ENCODE data around the gene MCIDAS. TPM values are rescaled to one million over a fixed set of nuclear protein-coding genes. Genes with fewer than 3 reads are reported as not detected.

MCIDAS gene
- total RNA-seq (2014; rRNA removed) (1.6 and 3.3 TPM in 2 replicates), Bru-seq, nascent RNA (percentile 34 among the genes with signal in this experiment), BruChase-seq, experiment 1, labeled RNA remaining after a 6-hour chase (percentile 32 among the genes with signal in this experiment), BruChase-seq, experiment 2, labeled RNA remaining after a 2-hour chase (percentile 24 among the genes with signal in this experiment)
- long read RNA-seq: 0 reads

GRCh38 chr5:55226934-55227663, at the start of gene MCIDAS:
MCIDAS (minus strand) TSS chr5:55227315; CDS start chr5:55227138, 177 bp downstream.
- Histone ChIP-seq H2AFZ (ENCODE audit: low read length) (peak within 1 kb of the TSS; percentile 90), H3K9me3 (ENCODE audit: low read length) (no peaks in the 10 kb centered on the region), H3K4me2 (ENCODE audit: low read length) (peak within 1 kb of the TSS; percentile 84), H3K4me3 (ENCODE audit: low read length) (peak within 1 kb of the TSS; percentile 76), H3K27ac (ENCODE audit: low read length) (no peak within 1 kb of the TSS), H3K9ac (ENCODE audit: low read length) (peak within 1 kb of the TSS; percentile 49), H3K27me3 (ENCODE audit: low read length) (no peaks in the 10 kb centered on the region), H4K20me1 (ENCODE audit: low read length) (no peaks in the 10 kb centered on the region), H3K4me1 (ENCODE audit: insufficient read depth, low read length) (peaks cover 14% of the 10 kb centered on the region; the same call in 1 of the 2 replicates), H3K79me2 (ENCODE audit: low read length) (peaks cover 14% of the 10 kb centered on the region), H3K9me2 (replicated peaks; ENCODE audit: low read length) (no peaks in the 10 kb centered on the region), H3F3A (ENCODE audit: low read length, unreplicated experiment) (no peaks in the 10 kb centered on the region), H3K36me3 (ENCODE audit: low read depth, low read length) (no peaks in the 10 kb centered on the region)
- ChIA-PET CTCF (no interaction called here), POLR2A (ENCODE audit: unreplicated experiment) (no interaction called here)
- peak; percentile 61 for DNase-seq
- intact Hi-C loops (cut with micrococcal nuclease): loop anchor here (2.0 kb wide), 1 partner anchor 80 kb away; the partner anchor contains the start of genes DHX29 and MTREX
- TF ChIP-seq EZH2 (IDR thresholded peaks at IDR 0.05; ENCODE audit: low read length, unreplicated experiment) (no peak), EZH2phosphoT487 (IDR thresholded peaks at IDR 0.05; ENCODE audit: borderline replicate concordance, low read length) (no peak)
- no TSS peak for BruUV-seq (replicated peaks)
- ATAC-seq: peak; percentile 67

- intact Hi-C loops (cut with micrococcal nuclease): no loop called here
- peak; percentile 51; the same call in 1 of the 2 replicates for ATAC-seq
These were observed 49.7 kb upstream of the MCIDAS start for GRCh38 chr5:55276771-55277170.

GRCh38 chr5:55258339-55258738, 31.2 kb upstream of the MCIDAS start:
- ATAC-seq (no peak), DNase-seq (no peak)
- H3K27ac ChIP-seq (ENCODE audit: low read length): no peak overlapping the region
- ChIA-PET POLR2A (ENCODE audit: unreplicated experiment) (no interaction called here), CTCF (no interaction called here)
- H3K9me2 ChIP-seq (replicated peaks; ENCODE audit: low read length): no peaks in the 10 kb centered on the region
- no peaks in the 10 kb centered on the region for H3K4me1 ChIP-seq (ENCODE audit: insufficient read depth, low read length)
- TF ChIP-seq EZH2phosphoT487 (IDR thresholded peaks at IDR 0.05; ENCODE audit: borderline replicate concordance, low read length) (no peak), CTCF (conservative IDR thresholded peaks at IDR 0.05; ENCODE audit: low read depth, low read length) (no peak), EZH2 (IDR thresholded peaks at IDR 0.05; ENCODE audit: low read length, unreplicated experiment) (no peak)
- H3K79me2 ChIP-seq (ENCODE audit: low read length): no peaks in the 10 kb centered on the region
- H3F3A ChIP-seq (ENCODE audit: low read length, unreplicated experiment): no peaks in the 10 kb centered on the region
- no peak overlapping the region for H3K4me2 ChIP-seq (ENCODE audit: low read length)
- H3K4me3 ChIP-seq (ENCODE audit: low read length): no peak overlapping the region
- BruUV-seq (replicated peaks): no TSS peak
- intact Hi-C loops (cut with micrococcal nuclease): no loop called here
- H3K9ac ChIP-seq (ENCODE audit: low read length): no peak overlapping the region
- H4K20me1 ChIP-seq (ENCODE audit: low read length): no peaks in the 10 kb centered on the region
- no peak overlapping the region for H2AFZ ChIP-seq (ENCODE audit: low read length)
- no peaks in the 10 kb centered on the region for H3K27me3 ChIP-seq (ENCODE audit: low read length)
- H3K36me3 ChIP-seq (ENCODE audit: low read depth, low read length): peaks cover 7% of the 10 kb centered on the region
- H3K9me3 ChIP-seq (ENCODE audit: low read length): no peaks in the 10 kb centered on the region

More at GRCh38 chr5:55276771-55277170, 49.7 kb upstream of the MCIDAS start:
- DNase-seq: peak; percentile 14
- Histone ChIP-seq H3K27me3 (ENCODE audit: low read length) (no peaks in the 10 kb centered on the region), H3K27ac (ENCODE audit: low read length) (no peak overlapping the region), H3K9me3 (ENCODE audit: low read length) (no peaks in the 10 kb centered on the region), H3K4me3 (ENCODE audit: low read length) (no peak overlapping the region), H3F3A (ENCODE audit: low read length, unreplicated experiment) (no peaks in the 10 kb centered on the region), H3K79me2 (ENCODE audit: low read length) (no peaks in the 10 kb centered on the region), H2AFZ (ENCODE audit: low read length) (no peak overlapping the region), H3K9me2 (replicated peaks; ENCODE audit: low read length) (no peaks in the 10 kb centered on the region), H3K4me1 (ENCODE audit: insufficient read depth, low read length) (no peaks in the 10 kb centered on the region), H3K36me3 (ENCODE audit: low read depth, low read length) (peaks cover 25% of the 10 kb centered on the region), H3K4me2 (ENCODE audit: low read length) (no peak overlapping the region), H4K20me1 (ENCODE audit: low read length) (no peaks in the 10 kb centered on the region), H3K9ac (ENCODE audit: low read length) (no peak overlapping the region)
- ChIA-PET POLR2A (ENCODE audit: unreplicated experiment) (no interaction called here), CTCF (no interaction called here)
- TF ChIP-seq EZH2phosphoT487 (IDR thresholded peaks at IDR 0.05; ENCODE audit: borderline replicate concordance, low read length): no peak
- no peak for TF ChIP-seq CTCF (conservative IDR thresholded peaks at IDR 0.05; ENCODE audit: low read depth, low read length)
- no peak for TF ChIP-seq EZH2 (IDR thresholded peaks at IDR 0.05; ENCODE audit: low read length, unreplicated experiment)
- no TSS peak for BruUV-seq (replicated peaks)
